HG03139 (cell line): Measurements from ENCODE around the gene HNRNPA2B1.
"Not testable (repeated sequence)": the region's sequence is repeated elsewhere in the genome, so short reads cannot be mapped to it uniquely, and the experiment has no call there.

ENCODE experiments used
- ATAC-seq: cut with Tn5 transposase; IDR thresholded peaks from one replicate; pipeline ENCODE4 v1.9.1; 2021; ENCODE audit not compliant: unreplicated experiment

HNRNPA2B1 gene

DNA sequence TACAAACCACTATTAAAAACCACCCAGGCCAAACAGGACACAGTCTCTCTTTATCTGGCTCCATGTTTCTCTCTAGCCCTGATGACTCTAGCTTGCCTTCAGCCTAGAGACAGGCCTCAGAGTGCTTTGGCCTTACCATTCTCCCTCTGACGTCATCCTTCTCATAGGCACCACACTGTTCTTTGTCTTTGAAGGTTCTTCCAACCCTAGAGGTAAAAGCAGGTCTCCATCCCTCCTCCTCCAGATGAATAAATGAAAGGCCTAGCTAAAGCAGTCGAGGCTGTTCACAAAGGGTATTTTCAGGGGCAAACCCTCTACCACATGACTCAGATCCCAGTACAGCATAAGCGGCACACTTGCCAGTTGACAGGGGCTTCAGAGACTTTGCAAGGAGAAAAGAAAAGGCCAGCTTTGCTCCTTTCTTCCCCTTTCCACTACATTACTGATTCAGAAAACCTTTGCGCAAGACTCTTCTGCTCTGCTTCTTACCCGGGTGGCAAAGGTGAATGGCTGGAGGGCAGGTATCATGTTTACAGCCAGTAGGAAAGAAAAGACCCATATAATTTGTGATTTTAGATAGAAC lies 33.8 kb downstream of the HNRNPA2B1 start:
- no peak for ATAC-seq

DNA sequence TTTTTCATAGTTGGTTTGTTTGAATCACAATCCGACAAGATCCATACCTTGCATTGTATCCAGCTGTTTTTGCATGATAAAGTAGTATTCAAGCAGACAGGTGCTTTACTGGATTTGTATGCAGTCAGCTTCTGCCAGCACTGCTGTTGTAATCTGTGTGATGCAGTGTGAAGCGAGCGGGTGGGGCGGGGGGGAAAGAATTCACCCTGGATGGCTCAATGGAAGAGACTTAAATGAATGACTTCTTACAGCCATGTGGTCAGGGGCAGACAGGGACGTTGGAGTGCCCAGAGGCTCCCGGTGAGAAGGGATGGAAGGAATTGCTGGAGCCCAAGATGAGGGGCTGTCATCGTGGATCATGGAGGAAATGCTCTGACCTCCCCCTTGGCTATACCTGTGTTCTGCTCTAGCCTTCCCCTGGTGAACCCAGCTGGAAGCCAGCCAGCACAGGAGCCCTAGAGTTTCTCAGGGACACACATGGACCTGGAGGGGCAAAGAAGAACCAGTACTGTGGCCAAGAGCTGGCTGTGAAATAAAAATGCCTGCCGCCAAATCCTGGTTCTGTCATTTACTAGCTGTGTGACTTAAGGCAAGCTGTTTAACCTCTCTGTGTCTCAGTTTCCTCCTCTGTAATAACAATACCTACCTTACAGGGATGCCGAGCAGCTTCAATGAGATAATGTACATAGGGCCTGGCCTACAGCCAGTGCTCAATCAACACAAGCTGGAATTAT lies 34.4 kb downstream of the HNRNPA2B1 start:
- no peak for ATAC-seq

DNA sequence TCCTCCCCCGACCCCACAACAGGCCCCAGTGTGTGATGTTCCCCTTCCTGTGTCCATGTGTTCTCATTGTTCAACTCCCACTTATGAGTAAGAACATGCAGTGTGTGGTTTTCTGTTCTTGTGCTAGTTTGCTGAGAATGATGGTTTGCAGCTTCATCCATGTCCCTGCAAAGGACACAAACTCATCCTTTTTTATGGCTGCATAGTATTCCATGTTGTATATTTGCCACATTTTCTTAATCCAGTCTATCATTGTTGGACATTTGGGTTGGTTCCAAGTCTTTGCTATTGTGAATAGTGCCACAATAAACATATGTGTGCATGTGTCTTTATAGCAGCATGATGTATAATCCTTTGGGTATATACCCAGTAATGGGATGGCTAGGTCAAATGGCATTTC lies 36.7 kb downstream of the HNRNPA2B1 start:
- ATAC-seq, result not testable (repeated sequence)

DNA sequence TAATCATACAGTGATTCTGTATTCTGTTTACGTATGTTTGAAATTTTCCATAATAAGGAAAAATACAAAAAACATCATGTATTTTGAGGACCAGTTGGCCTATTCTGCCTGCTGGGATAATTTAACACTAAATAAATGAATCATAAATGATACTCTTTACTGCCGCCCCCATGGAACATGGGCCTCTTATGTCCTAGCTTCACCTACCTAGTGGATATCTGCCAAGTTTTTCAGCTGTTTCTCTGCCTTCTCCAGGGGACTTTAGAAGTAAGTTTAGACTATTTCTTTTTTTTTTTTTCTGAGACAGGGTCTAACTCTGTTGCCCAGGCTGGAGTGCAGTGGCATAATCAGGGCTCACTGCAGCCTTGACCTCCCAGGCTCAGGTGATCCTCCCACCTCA lies 38.1 kb downstream of the HNRNPA2B1 start:
- ATAC-seq, result no peak

DNA sequence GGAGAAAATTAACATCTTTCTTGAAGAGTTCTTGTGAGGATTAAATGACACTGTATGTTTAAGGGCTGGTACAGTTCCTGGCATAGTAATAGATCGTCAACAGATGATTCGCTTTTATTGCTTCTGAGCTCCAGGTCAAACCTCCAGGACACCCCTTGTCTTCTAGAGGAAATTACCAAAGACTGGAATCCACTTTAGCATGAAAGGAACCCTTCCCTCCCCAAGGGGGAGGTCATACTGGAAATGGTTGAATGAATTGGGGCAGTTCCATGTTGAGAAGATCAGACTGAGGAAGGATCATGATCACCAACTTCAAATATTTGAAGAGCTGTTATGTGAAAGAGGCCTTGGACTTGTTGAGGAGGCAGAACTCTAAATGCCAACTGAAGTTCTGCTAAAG lies 39.6 kb downstream of the HNRNPA2B1 start:
- ATAC-seq, result no peak

DNA sequence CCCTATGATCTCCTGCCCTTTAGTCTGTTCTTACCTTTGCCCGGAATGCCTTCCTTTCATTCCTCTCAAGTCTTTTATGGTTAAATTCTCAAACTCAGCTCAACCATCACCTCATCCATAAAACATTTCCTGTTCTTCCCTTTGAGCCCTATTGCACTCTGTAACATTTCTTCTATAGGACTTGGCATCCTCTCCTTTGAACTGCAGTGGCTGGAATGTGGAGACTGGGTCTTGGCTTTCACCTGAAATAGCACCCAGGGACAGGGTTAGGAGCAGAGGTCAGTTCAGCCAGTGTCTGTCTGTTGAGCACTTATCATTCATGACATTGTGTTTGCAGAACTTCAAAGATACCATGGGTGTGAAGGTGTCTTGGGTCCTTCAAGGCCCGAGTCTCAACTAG lies 41.3 kb downstream of the HNRNPA2B1 start:
- ATAC-seq, result no peak

DNA sequence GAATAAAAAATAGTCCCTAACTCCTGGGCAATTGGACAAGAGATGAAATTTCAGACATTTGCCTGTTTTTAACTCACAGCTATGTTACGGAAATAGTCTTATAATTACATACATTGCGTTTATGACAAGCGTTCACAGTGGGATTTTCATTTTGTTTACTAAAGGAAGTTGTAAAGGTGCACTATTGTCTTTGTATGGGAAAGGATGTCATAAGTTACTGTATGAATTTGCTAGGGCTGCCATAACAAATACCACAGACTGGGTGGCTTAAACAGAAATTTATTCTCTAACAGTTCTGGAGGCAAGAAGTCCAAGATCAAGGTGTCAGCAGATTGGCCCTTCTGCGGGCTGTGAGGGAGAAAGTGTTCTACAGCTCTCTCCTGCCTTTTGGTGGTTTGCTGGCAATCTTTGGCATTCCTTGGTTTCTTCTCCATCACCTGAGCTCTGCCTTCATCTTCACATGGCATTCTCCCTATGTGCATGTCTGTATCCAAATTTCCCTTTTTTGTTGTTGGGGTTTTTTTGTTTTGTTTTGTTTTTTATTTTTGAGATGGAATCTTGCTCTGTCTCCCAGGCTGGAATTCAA lies 42.9 kb downstream of the HNRNPA2B1 start:
- no peak for ATAC-seq

DNA sequence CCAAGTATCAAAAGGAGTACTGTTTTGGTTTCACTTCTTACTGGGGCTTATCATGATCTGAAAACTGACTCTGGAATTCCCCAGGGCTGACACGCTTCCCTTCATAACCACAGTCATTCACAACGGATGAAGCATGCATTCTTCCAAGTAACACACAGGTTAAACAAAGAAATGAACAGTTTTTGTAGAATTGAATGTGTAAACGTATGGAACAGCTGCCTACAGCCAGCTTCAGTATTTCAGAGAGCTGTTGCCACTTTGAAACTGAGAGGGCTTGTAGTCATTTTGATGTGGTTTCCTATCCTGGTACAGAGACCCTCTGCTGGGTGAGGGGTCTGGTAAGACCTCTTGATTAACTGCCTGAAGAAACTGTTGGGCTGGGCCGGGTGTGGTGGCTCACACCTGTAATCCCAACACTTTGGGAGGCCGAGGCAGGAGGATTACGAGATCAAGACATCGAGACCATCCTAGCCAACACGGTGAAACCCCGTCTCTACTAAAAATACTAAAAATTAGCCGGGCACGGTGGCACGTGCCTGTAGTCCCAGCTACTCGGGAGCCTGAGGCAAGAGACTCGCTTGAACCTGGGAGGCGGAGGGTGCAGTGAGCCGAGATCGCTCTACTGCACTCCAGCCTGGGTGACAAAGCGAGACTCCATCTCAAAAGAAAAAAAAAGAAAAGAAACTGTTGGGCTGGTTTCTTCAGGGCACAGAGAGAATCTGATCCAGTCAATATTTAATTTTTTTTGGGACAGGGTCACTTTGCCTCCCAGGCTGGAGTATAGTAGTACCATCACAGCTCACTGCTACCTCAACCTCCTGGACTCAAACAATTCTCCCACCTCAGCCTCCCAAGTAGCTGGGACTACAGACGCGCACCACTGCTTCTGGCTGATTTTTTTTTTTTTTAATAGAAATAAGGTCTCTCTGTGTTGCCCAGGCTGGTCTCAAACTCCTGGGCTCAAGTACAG lies 43.8 kb downstream of the HNRNPA2B1 start:
- no peak for ATAC-seq

DNA sequence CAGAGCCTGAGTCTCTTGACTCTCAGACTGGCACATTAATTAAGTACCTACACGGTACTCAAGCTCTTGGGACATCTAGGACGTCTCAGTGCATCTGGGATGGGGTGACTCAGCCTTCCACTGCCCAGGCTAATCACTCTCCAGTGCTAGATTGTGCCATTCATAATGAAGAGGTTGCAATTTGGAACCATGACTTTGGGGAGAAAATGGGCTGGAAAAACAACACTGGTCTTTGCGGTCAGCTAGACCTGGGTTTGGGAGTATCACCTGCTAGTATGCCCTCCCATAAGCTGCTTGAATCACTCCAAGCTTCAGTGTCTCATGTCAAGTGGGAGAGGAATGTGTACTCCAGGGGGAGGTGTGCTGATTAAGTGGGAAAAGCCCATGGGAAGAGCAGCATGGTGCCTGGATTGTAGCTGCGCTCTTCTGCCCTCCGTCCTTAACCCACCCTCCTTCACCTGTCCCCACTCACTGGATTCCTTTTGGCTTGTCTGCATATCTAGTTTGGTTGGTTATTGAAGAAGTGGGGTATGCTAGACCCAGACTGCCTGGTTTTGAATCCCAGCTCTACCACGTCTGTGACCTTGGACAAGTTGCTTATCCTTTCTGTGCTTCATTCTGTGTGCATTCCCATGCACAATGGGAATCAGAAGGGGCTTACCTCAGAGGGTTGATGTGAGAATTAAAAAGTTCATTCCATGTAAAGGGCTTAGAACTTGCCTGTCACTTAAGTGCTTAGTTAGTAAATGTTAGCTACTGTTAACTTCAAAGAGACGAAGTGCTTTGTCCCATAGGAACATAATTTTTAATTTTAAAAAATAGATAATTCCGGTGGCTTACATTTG lies 44.8 kb downstream of the HNRNPA2B1 start:
- no peak for ATAC-seq

DNA sequence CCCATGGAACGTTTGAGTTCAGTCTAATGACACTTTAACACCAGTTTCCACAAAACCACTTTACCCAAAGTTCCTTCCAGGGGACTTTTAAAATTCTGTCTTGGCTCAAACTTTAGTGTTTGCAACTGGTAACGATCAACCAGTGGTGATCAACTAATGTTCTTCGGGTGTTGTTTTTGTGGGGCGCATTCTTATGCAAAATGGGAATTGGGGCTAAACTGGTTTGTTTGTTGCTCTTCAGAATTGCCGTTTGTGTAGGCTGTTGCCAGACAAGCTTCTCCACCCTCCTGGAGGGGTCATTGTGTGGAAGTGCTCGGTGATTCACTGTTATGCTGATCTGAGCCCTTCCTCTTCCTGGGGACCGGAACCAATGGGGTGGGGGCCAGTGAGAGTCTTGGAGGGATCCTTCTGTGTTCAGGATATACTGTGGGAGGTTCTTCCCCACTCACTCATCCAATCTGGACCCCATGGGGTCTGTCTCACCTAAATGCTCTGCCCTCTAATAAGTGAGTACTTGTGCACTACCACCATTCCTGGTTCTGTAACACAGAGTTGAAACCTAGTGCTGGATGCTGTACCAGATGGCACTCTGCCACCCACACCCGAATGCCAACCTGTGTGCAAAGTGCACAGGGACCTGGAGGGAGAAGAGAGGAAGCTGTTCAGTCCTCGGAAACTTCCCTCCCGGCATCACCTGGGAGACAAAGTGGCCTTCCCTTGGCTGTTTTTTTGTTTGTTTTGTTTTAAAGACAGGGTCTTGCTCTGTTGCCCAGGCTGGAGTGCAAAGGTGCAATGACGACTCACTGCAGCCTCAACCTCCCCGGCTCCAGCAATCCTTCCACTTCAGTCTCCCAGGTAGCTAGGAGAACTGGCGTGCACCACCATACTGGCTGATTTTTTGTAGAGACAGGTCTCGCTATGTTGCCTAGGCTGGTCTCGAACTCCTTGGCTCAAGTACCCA lies 46.4 kb downstream of the HNRNPA2B1 start:
- no peak for ATAC-seq

DNA sequence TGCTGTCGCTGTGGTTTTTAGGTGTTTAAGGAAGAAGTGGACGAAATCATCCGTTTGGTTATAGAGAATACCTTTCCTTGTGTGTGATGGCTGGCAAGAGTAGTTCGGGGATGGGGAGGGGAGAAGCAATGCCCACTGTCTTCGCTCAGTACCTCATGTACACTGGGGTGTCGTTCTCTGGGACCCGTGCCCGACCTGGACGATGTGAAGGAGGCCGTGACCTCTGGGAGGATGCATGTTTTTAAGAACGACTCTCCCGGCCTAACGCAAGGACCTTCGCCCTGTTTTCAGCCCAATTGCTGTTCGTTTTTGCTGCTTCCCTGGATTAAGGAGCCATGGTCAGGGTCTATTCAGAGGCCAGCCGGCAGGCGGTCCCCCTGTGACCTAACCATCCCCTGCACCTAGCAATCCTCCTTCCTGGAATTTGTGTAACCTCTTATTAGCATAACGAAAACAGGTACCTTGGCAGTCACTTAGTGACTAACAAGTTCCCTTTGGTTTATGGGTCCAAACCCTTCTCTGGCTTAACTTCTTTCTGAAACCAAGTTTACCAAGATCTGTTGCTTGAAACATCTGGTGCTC lies 47.2 kb downstream of the HNRNPA2B1 start:
- ATAC-seq, result no peak

DNA sequence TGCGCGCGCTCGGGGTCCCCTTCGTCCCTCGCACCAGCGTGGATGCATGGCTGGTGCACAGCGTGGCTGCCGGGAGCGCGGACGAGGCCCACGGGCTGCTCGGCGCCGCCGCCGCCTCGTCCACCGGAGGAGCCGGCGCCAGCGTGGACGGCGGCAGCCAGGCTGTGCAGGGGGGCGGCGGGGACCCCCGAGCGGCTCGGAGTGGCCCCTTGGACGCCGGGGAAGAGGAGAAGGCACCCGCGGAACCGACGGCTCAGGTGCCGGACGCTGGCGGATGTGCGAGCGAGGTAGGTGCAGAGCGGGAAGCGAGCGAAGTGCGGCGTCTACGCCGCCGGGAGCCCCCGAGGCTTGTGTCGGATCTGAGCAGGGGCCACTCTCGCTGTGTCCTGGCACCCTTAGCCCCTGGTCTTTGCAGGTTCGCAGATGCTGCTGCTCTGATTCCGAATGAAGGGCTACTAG lies 47.7 kb downstream of the HNRNPA2B1 start:
- ATAC-seq, result peak; percentile 14

DNA sequence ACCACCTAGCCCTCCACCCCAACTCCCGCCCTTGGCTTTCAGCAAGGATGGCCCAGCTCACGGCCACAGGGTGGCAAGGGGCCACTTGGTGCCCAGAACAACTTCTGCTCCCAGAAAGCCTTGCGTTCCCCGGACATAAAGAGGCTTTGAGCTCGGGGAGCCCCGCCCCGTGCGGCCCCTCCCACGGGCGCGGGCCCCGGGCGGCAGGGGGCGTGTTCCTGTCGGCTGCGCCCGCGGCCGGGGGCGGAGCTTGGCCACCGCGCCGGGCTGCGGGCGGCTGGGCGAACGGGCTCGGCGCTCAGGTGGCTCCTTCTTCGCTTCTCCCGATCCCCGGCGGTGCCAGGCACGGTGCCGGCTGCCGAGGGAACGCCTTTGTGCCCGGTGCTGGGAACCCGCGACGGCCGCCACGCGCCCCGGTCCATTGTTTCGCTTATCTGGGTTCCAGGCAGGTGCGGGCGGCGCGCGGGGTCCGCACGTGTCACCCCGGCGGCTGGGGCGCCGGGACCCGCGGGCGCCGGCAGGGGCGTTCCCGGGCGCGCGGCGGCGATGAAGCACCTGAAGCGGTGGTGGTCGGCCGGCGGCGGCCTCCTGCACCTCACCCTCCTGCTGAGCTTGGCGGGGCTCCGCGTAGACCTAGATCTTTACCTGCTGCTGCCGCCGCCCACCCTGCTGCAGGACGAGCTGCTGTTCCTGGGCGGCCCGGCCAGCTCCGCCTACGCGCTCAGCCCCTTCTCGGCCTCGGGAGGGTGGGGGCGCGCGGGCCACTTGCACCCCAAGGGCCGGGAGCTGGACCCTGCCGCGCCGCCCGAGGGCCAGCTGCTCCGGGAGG lies 48.4 kb downstream of the HNRNPA2B1 start, which contains the start of gene NFE2L3:
TSS of gene NFE2L3 (plus strand) at position 246 of the 829 bp plus-strand sequence. CDS start at position 547, 301 bp downstream.
- peak; percentile 53 for ATAC-seq

DNA sequence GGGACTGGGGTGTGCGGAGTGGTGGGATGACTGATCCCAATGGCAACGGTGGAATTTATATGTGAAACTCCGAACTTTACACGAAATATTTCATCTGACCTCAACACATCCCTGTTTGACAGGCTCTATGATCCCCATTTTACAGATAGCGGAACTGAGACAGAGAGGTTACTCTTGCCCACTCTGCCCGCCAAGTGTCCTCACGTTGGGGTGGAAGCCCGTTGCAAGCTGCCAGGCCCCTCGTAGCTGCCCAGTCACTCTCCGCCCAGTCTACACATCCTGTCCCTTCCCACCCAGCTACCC lies 48.9 kb downstream of the HNRNPA2B1 start:
- ATAC-seq, result no peak

DNA sequence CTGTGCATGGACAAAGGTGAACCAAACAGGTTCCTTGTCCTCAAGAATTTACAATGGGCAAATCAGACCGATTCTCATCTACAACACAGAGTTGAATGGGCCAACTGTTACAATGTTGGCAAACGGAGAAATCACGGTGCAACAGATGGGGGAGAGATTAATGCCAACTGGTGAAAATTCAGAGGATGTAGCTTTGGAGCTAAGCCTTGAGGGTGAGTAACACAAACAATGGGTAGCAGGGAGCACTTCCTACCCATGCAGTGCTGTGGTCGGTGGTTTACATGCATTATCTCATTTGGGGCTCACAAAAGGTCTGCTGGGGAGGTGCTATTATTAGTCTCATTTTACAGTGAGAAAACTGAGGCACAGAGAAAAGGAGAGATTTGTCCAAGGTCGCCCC lies 49.5 kb downstream of the HNRNPA2B1 start:
- ATAC-seq, result no peak

DNA sequence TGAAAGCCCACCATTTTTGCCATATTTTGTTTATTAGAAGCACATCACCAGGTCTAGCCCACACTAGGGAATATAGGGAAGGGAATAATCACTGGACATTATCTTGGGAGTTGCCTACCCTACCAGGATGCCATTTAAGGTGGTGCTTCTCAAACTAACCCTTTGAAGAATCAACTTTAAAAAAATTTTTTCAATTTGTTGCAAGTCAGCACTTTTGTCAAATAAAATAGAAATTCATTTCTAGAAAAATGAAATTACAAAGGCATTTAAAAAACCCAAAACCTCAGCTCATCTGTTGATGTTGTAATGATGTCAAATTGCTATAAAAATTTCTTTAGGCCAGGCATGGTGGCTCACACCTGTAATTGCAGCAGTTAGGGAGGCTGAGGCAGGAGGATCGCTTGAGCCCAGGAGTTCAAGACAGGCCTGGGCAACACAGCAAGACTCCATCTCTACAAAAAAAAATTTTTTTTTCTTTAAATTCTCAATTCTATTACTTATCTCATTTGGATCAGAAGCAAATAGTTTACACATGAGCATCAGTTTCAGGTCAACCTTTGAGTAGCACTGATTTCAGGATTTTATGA lies 51.1 kb downstream of the HNRNPA2B1 start:
- no peak for ATAC-seq

DNA sequence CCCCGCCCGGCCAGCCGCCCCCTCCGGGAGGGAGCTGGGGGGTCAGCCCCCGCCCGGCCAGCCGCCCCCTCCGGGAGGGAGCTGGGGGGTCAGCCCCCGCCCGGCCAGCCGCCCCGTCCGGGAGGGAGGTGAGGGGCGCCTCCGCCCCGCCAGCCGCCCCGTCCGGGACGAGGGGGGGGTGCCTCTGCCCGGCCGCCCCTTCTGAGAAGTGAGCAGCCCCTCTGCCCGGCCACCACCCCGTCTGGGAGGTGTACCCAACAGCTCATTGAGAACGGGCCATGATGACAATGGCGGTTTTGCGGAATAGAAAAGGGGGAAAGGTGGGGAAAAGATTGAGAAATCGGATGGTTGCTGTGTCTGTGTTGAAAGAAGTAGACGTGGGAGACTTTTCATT lies 52.2 kb downstream of the HNRNPA2B1 start:
- not testable (repeated sequence) for ATAC-seq
